IMR-90 (cell line): ENCODE measurements around the gene NEU1. TPM values are rescaled to one million over a fixed set of nuclear protein-coding genes. Genes with fewer than 3 reads are reported as not detected.

Source experiments
- ATAC-seq: fragments of 200-7000 bp; cut with Tn5 transposase; 2 replicates; pipeline ENCODE4 v1.9.1; 2020; ENCODE audit warnings: low read depth, mild to moderate bottlenecking, moderate library complexity
- BruUV-seq: library from RNA; stranded (reverse); fragments of 400-500 nt; replicated peaks from 2 replicates; lab custom pipeline; 2021; lab: Mats Ljungman, UMichigan
- CTCF ChIA-PET: fragments of 300-600 bp; formaldehyde crosslinking; extraction: SDS; loops from one replicate; lab custom pipeline; 2021; ENCODE audit warnings: antibody characterized with exemption; lab: Yijun Ruan, JAX
- POLR2A ChIA-PET: fragments of 300-600 bp; sonication (Branson Sonifier 250); formaldehyde crosslinking; loops from one replicate; lab custom pipeline; 2022; ENCODE audit warnings: antibody characterized with exemption; ENCODE audit not compliant: unreplicated experiment; lab: Charles Lee
- DNase-seq: peaks from one replicate; pipeline ENCODE4 v3.0.0; 2013
- H2AFZ ChIP-seq: replicated peaks from 2 replicates; pipeline ENCODE3; 2013; ENCODE audit warnings: low read length, mild to moderate bottlenecking; ENCODE audit not compliant: poor library complexity
- H2AK5ac ChIP-seq: 2 replicates; pipeline ENCODE4 v1.6.1; 2013; ENCODE audit warnings: low read depth, low read length, inconsistent platforms
- H2AK9ac ChIP-seq: replicated peaks from 2 replicates; pipeline ENCODE3; 2013; ENCODE audit warnings: mild to moderate bottlenecking, low read depth, low read length, moderate library complexity; ENCODE audit not compliant: poor library complexity
- H2BK120ac ChIP-seq: 2 replicates; pipeline ENCODE4 v1.6.1; 2013; ENCODE audit warnings: low read depth, low read length, inconsistent platforms
- H2BK15ac ChIP-seq: 3 replicates; pipeline ENCODE4 v1.6.1; 2013; ENCODE audit warnings: low read depth, low read length, inconsistent platforms
- H2BK20ac ChIP-seq: 2 replicates; pipeline ENCODE4 v1.6.1; 2013; ENCODE audit warnings: low read depth, mild to moderate bottlenecking, inconsistent platforms, low read length, moderate library complexity
- H2BK5ac ChIP-seq: 2 replicates; pipeline ENCODE4 v1.6.1; 2013; ENCODE audit warnings: mild to moderate bottlenecking, low read depth, low read length, inconsistent platforms; ENCODE audit not compliant: poor library complexity, severe bottlenecking
- H3K14ac ChIP-seq: replicated peaks from 2 replicates; pipeline ENCODE4 v1.6.1; 2013; ENCODE audit warnings: low read depth, low read length, inconsistent platforms
- H3K18ac ChIP-seq: 2 replicates; pipeline ENCODE4 v1.6.1; 2013; ENCODE audit warnings: low read depth, low read length, control low read depth
- H3K23ac ChIP-seq: 2 replicates; pipeline ENCODE4 v1.6.1; 2013; ENCODE audit warnings: low read depth, low read length, inconsistent platforms
- H3K27ac ChIP-seq: 2 replicates; pipeline ENCODE4 v1.5.1; 2013; ENCODE audit warnings: mild to moderate bottlenecking, control low read depth, low read length; ENCODE audit not compliant: insufficient read depth
- H3K27me3 ChIP-seq: 2 replicates; pipeline ENCODE4 v1.6.1; 2013; ENCODE audit warnings: low read length; ENCODE audit not compliant: control insufficient read depth, insufficient read depth
- H3K36me3 ChIP-seq: 2 replicates; pipeline ENCODE4 v1.6.1; 2013; ENCODE audit warnings: low read length, mixed read lengths; ENCODE audit not compliant: control insufficient read depth, insufficient read depth
- H3K4ac ChIP-seq: 2 replicates; pipeline ENCODE4 v1.6.1; 2013; ENCODE audit warnings: low read depth, low read length, inconsistent platforms
- H3K4me1 ChIP-seq: 2 replicates; pipeline ENCODE4 v1.6.1; 2013; ENCODE audit warnings: low read length, mixed read lengths; ENCODE audit not compliant: control insufficient read depth, insufficient read depth
- H3K4me2 ChIP-seq: 2 replicates; pipeline ENCODE4 v1.6.1; 2013; ENCODE audit warnings: low read depth, mild to moderate bottlenecking, control low read depth, low read length, moderate library complexity
- H3K4me3 ChIP-seq: 2 replicates; pipeline ENCODE4 v1.5.1; 2013; ENCODE audit warnings: low read depth, mild to moderate bottlenecking, control low read depth, low read length, moderate library complexity; ENCODE audit not compliant: insufficient read depth
- H3K56ac ChIP-seq: 2 replicates; pipeline ENCODE4 v1.6.1; 2013; ENCODE audit warnings: low read length, inconsistent platforms; ENCODE audit not compliant: insufficient read depth; ENCODE audit errors: extremely low read depth
- H3K79me1 ChIP-seq, 2 experiments: 2 replicates each; pipeline ENCODE4 v1.6.1; 2013; ENCODE audit warnings: low read length in 2 of 2, inconsistent platforms in 1 of 2, low read depth in 1 of 2
- H3K9ac ChIP-seq: 2 replicates; pipeline ENCODE4 v1.6.1; 2013; ENCODE audit warnings: low read depth, low read length, control low read depth
- H3K9me1 ChIP-seq: 2 replicates; pipeline ENCODE4 v1.6.1; 2013; ENCODE audit warnings: low read length, inconsistent platforms; ENCODE audit not compliant: insufficient read depth
- H3K9me3 ChIP-seq: 2 replicates; pipeline ENCODE4 v1.6.1; 2013; ENCODE audit warnings: low read length; ENCODE audit not compliant: control insufficient read depth, insufficient read depth
- H4K20me1 ChIP-seq: 2 replicates; pipeline ENCODE4 v1.6.1; 2013; ENCODE audit warnings: low read length, inconsistent platforms; ENCODE audit not compliant: insufficient read depth
- H4K5ac ChIP-seq: 2 replicates; pipeline ENCODE4 v1.6.1; 2013; ENCODE audit warnings: mild to moderate bottlenecking, low read depth, low read length, control low read depth
- H4K8ac ChIP-seq, 2 experiments: 2 replicates each; pipeline ENCODE4 v1.6.1; 2013; ENCODE audit warnings: low read depth in 2 of 2, low read length in 2 of 2, control low read depth in 1 of 2, inconsistent platforms in 1 of 2
- H4K91ac ChIP-seq: 2 replicates; pipeline ENCODE4 v1.6.1; 2013; ENCODE audit warnings: low read depth, low read length, inconsistent platforms; ENCODE audit not compliant: insufficient read depth
- BHLHE40 ChIP-seq: fragments of 150-350 bp; IDR thresholded peaks from 2 replicates; pipeline ENCODE4 v1.6.1; 2016; ENCODE audit warnings: mild to moderate bottlenecking, low read depth, low read length
- CEBPB ChIP-seq: IDR thresholded peaks from 2 replicates; pipeline ENCODE4 v1.6.1; 2012; ENCODE audit warnings: low read depth, low read length, improper control_type of control experiment
- FOS ChIP-seq: fragments of 150-350 bp; IDR thresholded peaks from 2 replicates; pipeline ENCODE4 v1.6.1; 2016; ENCODE audit warnings: low read depth, low read length
- MAFK ChIP-seq: IDR thresholded peaks from 2 replicates; pipeline ENCODE4 v1.6.1; 2012; ENCODE audit warnings: low read depth, low read length, improper control_type of control experiment
- MAZ ChIP-seq: IDR thresholded peaks from 2 replicates; pipeline ENCODE4 v1.6.1; 2012; ENCODE audit warnings: low read depth, mild to moderate bottlenecking, low read length, improper control_type of control experiment, moderate library complexity, borderline replicate concordance
- MXI1 ChIP-seq: IDR thresholded peaks from 2 replicates; pipeline ENCODE4 v1.6.1; 2012; ENCODE audit warnings: low read depth, mild to moderate bottlenecking, low read length, moderate library complexity, borderline replicate concordance
- NFE2L2 ChIP-seq: fragments of 150-350 bp; IDR thresholded peaks from 2 replicates; pipeline ENCODE4 v1.6.1; 2016; ENCODE audit warnings: low read depth, mild to moderate bottlenecking, low read length
- RAD21 ChIP-seq: IDR thresholded peaks from 2 replicates; pipeline ENCODE4 v1.6.1; 2012; ENCODE audit warnings: low read length, improper control_type of control experiment
- RCOR1 ChIP-seq: IDR thresholded peaks from 2 replicates; pipeline ENCODE4 v1.6.1; 2012; ENCODE audit warnings: mild to moderate bottlenecking, low read length, improper control_type of control experiment; ENCODE audit not compliant: insufficient replicate concordance
- RFX5 ChIP-seq: IDR thresholded peaks from 2 replicates; pipeline ENCODE4 v1.8.0; 2012; ENCODE audit warnings: low read depth, mild to moderate bottlenecking, low read length, moderate library complexity
- WGBS, 2 experiments: methylation state at CpG; one replicate each; pipeline versions ENCODE4 v1.1.5 to v1.1.7; 2013; ENCODE audit warnings: missing lambda C conversion rate in 2 of 2; ENCODE audit not compliant: insufficient read length in 1 of 2; ENCODE audit errors: extremely low coverage in 2 of 2; 5-methylcytosine and 5-hydroxymethylcytosine counted together
- dilution Hi-C: fragments of 300-500 bp; cut with HindIII; formaldehyde crosslinking; loops from one replicate; pipeline ENCODE4 v1.14.3; 2018; ENCODE audit warnings: low sequenced_read_pairs; ENCODE audit not compliant: unreplicated experiment
- in situ Hi-C: fragments of 300-500 bp; cut with MboI; formaldehyde crosslinking; loops from 3 replicates; pipeline ENCODE4 v1.14.3; 2019; ENCODE audit warnings: low sequenced_read_pairs, inconsistent platforms, mixed read lengths
- intact Hi-C: fragments of 100-400 bp; cut with micrococcal nuclease; formaldehyde crosslinking; loops from 2 replicates; pipeline ENCODE4 v1.10.0; 2022
- polyA plus RNA-seq, 3 experiments: library from polyadenylated mRNA; depleted of rRNA; stranded (reverse); fragments of >200 nt; gene quantifications; 2 replicates each; pipeline ENCODE4 v1.2.3, GENCODE V29; 2012; ENCODE audit warnings: low replicate concordance in 1 of 3
- total RNA-seq: library from RNA; depleted of rRNA; stranded (reverse); fragments of >200 nt; gene quantifications from 2 replicates; pipeline ENCODE4 v1.2.3, GENCODE V29; 2012
- TF ChIP-seq, protein P1 (sequence below): fragments of 150-350 bp; IDR thresholded peaks from 2 replicates; pipeline ENCODE4 v1.6.1; 2016; ENCODE audit warnings: low read depth, mild to moderate bottlenecking, low read length, moderate library complexity, borderline replicate concordance

NEU1 gene
- total and polyA plus RNA-seq, 2 of the 4 experiments (the other 2 are of a cell fraction) = 28.5 to 36.2 TPM

DNA sequence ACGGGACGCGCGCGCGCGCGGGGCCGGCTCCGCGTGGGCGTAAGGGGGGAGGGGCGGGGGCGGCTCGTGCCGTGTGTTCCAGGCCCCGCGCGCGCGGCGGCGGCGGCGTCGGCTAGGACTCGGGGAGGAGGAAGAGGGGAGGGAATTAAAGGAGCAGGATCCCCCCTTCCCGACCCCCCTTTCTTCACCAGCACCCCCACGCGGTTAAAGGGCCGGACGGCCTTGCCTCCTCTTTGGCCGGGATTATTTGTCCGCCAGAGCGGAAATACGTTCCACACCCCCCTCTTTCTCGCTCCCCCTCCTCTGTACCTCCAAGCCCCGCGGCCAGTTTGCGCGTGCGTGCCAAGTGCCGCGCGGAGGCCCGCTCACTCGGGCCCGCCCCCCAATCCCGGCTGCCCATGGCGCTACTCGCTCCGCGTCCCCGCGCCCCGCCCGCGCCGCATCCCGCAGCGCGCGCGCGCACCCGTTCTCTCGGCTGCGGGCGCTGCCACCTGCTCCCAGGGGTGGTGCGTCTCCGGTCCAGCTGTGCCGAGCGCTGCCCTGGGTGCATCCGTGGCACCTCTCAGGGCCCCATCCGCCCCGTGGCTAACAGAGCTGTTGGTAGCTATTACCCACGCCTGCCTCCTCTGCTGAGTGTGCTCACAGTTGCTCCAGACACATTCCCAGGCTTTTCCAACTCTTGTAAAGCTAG lies 39.5 kb upstream of the NEU1 start, which contains the start of gene ZBTB12 (continued):
- TF ChIP-seq, protein P1, sequence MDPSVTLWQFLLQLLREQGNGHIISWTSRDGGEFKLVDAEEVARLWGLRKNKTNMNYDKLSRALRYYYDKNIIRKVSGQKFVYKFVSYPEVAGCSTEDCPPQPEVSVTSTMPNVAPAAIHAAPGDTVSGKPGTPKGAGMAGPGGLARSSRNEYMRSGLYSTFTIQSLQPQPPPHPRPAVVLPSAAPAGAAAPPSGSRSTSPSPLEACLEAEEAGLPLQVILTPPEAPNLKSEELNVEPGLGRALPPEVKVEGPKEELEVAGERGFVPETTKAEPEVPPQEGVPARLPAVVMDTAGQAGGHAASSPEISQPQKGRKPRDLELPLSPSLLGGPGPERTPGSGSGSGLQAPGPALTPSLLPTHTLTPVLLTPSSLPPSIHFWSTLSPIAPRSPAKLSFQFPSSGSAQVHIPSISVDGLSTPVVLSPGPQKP = no peak

DNA sequence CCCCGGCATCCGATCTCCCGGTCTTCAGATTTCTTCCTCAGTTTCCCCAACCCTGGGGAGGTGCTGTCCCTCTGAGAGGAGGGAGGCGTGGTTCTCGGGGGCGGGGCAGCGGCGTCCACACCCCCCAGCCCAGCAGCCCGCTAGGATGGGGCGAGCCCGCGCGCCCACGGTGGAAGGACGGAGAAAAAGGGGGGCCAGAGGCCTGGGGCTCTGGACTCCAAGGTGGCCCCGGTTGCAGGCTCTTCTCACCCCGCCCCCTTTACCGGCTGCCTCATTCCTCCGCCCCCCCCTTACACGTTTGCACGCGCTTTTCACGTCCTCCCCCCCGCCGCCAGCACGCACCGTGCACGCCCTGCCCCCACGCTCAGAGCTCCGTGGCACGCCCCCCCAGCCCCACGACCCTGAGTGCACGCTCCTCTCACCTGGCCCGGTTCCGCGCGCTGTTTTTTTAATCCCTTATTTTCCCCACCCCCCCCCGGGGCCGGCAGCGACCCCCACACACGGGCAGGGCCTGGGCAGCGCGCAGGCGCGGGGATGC lies 38.9 kb upstream of the NEU1 start:
- Histone ChIP-seq H3K4ac (peak overlapping the region; percentile 53), H3K9me1 (peaks cover 8% of the 10 kb centered on the region; the same call in 1 of the 2 replicates), H3K79me1 (peaks cover 15 to 41% of the 10 kb centered on the region in 2 experiments; a peak in 3 of 4 replicates), H2BK20ac (no peak overlapping the region), H2BK15ac (no peak overlapping the region), H4K91ac (peak overlapping the region; percentile 66; the same call in 1 of the 2 replicates), H2BK5ac (peak overlapping the region; percentile 45), H3K4me1 (peaks cover 10% of the 10 kb centered on the region), H4K20me1 (peaks cover 3% of the 10 kb centered on the region), H3K27me3 (no peaks in the 10 kb centered on the region), H3K23ac (no peak overlapping the region), H3K18ac (peak overlapping the region; percentile 17; the same call in 1 of the 2 replicates), H3K27ac (peak overlapping the region; percentile 64), H3K4me3 (peak overlapping the region; percentile 58), H3K9me3 (no peaks in the 10 kb centered on the region), H2AK5ac (peak overlapping the region; percentile 71; the same call in 1 of the 2 replicates), H3K4me2 (peak overlapping the region; percentile 79), H2AFZ (peak overlapping the region; percentile 90), H3K36me3 (0 out of 2 replicates have a peak, but pooled peaks cover 3% of the 10 kb centered on the region), H3K9ac (peak overlapping the region; percentile 54), H3K56ac (0 out of 2 replicates have a peak overlapping the region, but pooled peaks have one; percentile 2), H4K8ac (peak overlapping the region; percentile 82 to 85; a peak in 2 of 4 replicates), H3K14ac (no peak overlapping the region; the same call in 1 of the 2 replicates), H2AK9ac (peak overlapping the region; percentile 75), H4K5ac (no peak overlapping the region), H2BK120ac (no peak overlapping the region)
- dilution Hi-C loops (no loop called here), intact Hi-C loops (loop anchor here (5.0 kb wide), 1 partner anchor 251 kb away; the partner anchor contains the start of genes PPT2 and PRRT1), in situ Hi-C loops (no loop called here)
- no TSS peak for BruUV-seq
- ATAC-seq (peak; percentile 38), DNase-seq (peak; percentile 41)
- CTCF ChIA-PET = no interaction called here
- no CpG with 5 or more reads among the region's 45 CpGs for WGBS, 2 experiments
- POLR2A ChIA-PET = interaction anchor here (0.6 to 1.3 kb wide), 3 partner anchors 70 to 494 kb away, joined by 3 to 7 read pairs (median 3); no protein-coding TSS in a partner anchor
- TF ChIP-seq FOS (no peak), BHLHE40 (no peak), MAFK (no peak), MXI1 (peak; percentile 29; the same call in 1 of the 2 replicates), RCOR1 (no peak), NFE2L2 (no peak), MAZ (peak; percentile 24; the same call in 1 of the 2 replicates), RFX5 (no peak), RAD21 (no peak), CEBPB (no peak)
- TF ChIP-seq, protein P1 = no peak
